WTC11 (cell line): Measurements from ENCODE around the gene SCML1.

Source experiments
- ATF1 ChIP-seq: sonication (generic); formaldehyde crosslinking; IDR thresholded peaks from 2 replicates; pipeline ENCODE4 v1.8.1; 2023; ENCODE audit warnings: mild to moderate bottlenecking, moderate library complexity, missing genetic modification reagents
- FOXP1 ChIP-seq: sonication (generic); formaldehyde crosslinking; IDR thresholded peaks from 2 replicates; pipeline ENCODE4 v1.8.0; 2022; ENCODE audit warnings: missing genetic modification reagents, mild to moderate bottlenecking, moderate library complexity, borderline replicate concordance

- TF ChIP-seq ATF1 (CRISPR knock-in tag) = no peak
- TF ChIP-seq FOXP1 (CRISPR knock-in tag) = no peak
Observed at GRCh38 chrX:17768997-17769396, 31.7 kb downstream of the SCML1 start.
